Measurements from ENCODE around the gene NSMF.
"Not testable (repeated sequence)": the region's sequence is repeated elsewhere in the genome, so short reads cannot be mapped to it uniquely, and the experiment has no call there.

Gene NSMF

DNA sequence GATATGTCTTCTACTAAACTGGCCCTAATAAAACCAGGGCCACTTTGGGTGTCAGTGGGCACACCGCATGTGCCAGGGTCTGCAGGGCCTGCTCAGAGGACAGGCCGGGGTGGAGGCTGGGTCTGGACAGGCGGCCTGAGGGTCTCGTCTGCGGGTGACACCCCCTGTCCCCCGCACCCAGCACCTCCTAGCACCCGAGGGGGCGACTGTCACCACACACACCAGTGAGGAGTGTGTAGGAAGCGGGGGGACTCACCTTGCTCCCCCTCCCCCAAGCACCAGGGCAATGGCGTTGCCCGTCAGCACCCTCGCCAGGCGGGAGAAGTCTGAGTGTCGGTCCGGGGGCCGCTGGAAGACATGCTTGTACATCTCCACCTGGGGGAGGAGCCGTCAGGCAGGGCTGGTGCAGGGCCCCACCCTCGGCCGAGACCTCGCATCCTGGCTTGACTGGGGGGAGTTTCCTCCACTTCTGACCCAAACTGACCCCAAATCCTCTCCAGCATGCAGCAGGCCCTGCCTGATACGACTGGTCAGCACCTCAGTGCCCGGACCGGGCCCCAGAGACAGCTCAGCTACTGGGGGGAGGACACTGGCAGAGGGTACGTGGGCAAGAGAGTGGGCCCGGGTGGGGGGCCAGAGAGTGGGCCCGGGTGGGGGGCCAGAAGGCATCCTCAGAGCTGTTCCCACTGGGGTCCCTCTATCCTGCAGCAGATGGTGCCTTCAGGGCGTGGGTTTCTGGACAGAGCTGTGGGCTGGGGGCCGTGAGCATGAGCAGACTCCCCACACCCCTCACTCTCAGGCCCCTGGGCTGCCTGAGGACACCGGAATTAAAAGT lies 18.9 kb upstream of the NSMF start:
- DNase-seq (ENCODE audit: low spot score): no peak

GRCh38 chr9:137476856-137477255 lies 17.7 kb upstream of the NSMF start:
- no peak for DNase-seq (ENCODE audit: low spot score)

- DNase-seq (ENCODE audit: low spot score): no peak
These were observed 16.5 kb upstream of the NSMF start for GRCh38 chr9:137475666-137476065.

DNA sequence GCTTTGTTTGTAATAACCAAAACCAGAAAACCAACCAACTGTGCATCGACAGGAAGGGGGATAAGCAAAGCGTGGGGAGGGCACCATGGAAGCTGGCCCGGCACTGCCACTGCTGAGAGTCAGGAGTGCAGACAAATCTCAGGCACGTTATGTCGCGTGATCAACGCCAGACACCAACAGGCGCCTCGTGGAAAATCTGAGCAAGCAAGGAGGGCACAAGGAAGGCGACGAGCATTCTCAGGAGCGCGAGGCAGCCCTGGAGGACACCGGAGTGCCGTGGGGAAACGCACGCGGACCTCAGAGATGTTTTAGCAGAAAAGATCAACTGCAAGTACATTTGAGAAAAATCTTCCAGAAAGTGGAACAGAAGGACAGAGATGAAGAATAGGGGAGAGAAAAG lies 15.1 kb upstream of the NSMF start:
- DNase-seq (ENCODE audit: low spot score): no peak

DNA sequence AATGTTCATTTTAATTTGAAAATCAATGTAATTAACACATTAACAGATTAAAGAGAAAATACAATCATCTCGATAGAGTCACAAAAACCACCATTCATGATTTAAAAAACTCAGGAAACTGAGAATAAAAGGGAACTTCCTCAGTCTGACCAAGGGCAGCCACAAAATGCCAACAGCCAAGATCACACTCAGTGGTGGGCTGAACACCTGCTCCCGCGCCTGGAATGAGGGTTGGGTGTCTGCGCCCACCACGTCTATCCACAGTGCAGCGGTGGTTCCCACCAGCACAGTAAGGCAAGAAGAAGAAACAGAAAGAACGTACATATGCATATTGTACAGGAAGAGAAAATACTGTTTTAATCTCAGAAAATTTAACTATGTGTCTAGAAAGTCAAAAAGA lies 11.7 kb upstream of the NSMF start:
- DNase-seq (ENCODE audit: low spot score): no peak

GRCh38 chr9:137467896-137468295 lies 8.8 kb upstream of the NSMF start:
- no peak for DNase-seq (ENCODE audit: low spot score)

- DNase-seq (ENCODE audit: low spot score): no peak
These were observed 8.0 kb upstream of the NSMF start for GRCh38 chr9:137467161-137467581.

GRCh38 chr9:137466389-137467085 lies 7.4 kb upstream of the NSMF start:
- DNase-seq (ENCODE audit: low spot score): not testable (repeated sequence)

GRCh38 chr9:137465720-137466388 lies 6.7 kb upstream of the NSMF start:
- DNase-seq (ENCODE audit: low spot score): no peak

GRCh38 chr9:137465000-137465719 lies 6.0 kb upstream of the NSMF start:
- no peak for DNase-seq (ENCODE audit: low spot score)

- DNase-seq (ENCODE audit: low spot score): no peak
These were observed 5.3 kb upstream of the NSMF start for GRCh38 chr9:137464291-137464999.

DNA sequence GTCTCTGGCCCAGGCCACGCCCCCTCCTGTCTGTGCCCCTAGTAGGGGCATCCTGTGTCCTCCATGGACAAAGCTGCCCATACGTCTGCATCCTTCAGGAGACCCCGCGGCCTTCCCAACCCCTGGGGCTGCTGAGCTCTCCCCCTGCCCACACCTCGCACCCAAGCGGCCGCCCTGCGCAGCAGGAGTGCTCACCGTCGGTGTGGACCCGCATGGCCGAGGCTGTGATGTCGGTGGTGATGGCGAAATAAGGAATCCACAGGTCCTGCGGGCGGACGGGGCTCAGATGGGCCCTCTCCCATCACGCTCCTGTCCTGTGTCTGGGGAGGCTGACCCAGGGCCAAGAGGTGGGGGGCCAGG lies 4.8 kb upstream of the NSMF start:
- no peak for DNase-seq (ENCODE audit: low spot score)

DNA sequence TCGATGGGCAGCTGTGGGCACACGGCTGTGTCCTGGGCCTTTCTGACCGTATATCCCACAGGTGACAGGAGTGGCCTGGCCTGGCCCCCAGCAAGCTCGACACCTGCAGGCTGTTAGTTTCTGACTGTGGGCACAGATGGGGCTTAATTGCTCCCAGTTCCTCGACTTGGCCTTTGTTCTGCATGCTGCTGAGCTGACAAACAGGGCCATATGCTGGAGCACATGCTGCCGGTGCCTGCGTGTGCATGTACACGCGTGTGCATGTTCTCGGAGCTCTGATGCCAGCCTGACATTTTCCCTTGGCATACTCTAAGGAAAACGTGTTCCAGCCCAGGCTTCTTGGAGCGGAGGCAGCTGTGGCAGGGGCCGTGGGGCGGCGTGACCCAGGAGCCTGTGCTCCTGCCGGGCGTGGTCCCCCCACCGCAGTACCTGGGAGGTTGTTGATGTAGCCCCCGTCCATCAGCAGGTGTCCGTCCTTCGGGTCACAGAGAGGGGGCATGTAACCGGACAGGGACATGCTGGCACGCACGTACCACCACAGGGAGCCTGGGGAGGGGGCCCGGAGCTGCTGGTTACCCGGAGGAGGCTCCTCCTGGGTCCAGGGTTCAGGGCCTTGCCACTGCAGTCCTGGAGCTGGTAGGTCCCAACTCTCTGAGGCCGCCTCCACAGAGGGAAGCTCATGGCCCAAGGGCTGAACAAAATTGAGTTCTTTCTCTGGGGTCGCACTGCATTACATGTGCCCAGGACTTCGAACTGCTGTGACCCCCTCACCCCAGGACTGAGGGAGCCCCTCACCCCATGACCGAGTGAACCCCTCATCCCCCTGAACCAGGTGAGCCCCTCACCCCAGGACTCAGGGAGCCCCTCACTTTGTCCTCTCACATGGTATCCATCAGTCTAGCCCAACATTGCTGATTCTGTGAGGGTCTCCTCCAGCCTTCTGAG lies 4.1 kb upstream of the NSMF start:
- DNase-seq (ENCODE audit: low spot score): no peak

GRCh38 chr9:137462396-137462985 lies 3.4 kb upstream of the NSMF start:
- no peak for DNase-seq (ENCODE audit: low spot score)

DNA sequence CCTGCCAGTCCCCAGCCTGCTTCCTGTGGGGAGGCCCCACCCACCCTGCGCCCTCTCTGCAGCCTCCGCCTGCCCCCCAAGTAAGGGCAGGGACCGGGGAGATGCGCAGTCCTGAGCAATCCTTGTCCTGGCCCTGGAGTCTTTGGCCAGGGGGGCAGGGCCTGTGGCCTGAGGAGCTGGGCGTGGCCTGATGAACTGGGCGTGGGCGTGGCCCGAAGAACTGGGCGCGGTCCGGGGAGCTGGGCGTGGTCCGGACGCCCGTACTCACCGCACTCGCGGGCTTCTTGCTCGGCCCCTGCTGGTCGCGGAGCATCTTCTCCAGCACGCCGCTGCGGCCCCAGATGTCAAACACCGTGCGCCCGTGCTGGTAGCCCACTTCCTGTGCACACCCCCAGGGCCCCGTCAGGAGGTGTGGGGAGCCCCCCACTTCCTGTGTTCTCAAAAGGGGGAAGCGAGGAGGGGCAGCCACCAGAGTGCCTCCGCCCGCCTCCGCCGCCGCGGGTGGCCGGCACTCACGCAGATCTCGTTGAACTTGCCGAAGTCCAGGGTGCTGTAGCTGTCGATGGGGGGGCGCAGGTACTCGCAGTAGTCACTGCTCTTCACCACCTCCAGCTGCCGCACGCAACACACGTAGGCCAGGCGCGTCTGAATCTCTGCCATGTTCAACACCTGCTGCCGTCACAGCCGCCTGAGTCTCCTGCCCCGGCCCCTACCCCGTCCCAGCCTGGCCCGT lies 2.7 kb upstream of the NSMF start:
- DNase-seq (ENCODE audit: low spot score): no peak

DNA sequence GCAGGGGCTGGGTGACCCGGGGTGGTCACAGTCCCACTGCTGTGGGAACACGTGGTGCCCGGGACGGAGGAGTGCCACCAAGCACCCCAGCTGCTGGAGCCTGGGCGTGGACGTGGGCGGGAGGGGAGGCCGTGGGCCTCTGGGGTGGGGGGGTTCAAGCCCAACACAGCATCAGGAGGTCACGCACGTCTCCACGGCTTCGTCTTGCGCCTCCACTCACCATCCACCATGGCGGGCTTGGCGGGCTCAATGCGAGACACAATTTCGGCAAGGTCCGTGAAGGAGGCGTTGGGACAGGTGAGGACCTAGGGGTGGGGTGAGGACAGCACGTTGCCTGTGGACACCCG lies 2.2 kb upstream of the NSMF start:
- DNase-seq (ENCODE audit: low spot score): no peak

DNA sequence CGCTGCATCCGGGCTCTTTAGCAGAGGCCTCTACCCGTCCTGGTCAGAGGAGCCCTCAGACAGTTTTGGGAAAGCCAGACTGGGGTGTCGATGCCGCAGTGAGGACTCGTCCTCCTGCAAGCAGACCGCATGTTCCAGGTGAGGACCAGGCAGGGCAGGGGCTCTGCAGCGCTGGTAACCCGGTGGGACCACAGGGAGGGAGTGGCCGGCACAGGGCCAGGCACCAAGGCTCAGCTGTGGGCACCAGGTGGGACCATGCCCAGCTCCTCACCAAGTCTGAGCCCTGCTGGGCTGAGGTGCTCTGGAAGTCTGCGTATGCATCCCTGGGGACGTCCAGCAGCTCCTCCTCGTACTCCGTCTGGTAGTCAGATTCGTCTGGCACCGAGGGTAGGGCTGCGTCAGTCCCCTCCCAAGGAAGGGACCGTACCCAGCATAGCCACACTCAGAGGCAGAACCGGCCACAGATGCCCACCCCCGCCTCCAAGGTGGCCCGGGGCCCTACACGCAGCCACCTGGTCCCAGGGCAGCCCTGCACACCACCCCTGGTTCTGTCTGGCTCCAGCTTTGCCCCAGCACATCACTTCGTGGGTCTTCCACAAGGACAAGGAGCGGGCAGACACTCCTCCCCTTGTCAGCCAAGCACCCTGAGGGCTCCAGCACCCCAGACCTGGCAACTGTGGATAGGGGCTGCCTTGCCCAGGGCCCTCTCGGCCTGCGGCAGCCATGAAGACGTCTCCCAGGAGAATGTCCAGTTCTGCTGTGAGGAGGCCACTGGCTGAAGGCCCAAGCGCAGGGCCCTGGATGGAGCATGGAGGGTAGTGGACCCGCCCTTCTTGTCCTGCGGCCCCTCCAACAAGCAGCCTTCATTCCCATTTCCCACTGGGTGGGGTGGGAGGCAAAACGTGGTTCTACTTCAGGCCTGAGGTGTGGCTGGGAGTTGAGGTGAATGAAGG lies 1.5 kb upstream of the NSMF start:
- DNase-seq (ENCODE audit: low spot score): no peak

DNA sequence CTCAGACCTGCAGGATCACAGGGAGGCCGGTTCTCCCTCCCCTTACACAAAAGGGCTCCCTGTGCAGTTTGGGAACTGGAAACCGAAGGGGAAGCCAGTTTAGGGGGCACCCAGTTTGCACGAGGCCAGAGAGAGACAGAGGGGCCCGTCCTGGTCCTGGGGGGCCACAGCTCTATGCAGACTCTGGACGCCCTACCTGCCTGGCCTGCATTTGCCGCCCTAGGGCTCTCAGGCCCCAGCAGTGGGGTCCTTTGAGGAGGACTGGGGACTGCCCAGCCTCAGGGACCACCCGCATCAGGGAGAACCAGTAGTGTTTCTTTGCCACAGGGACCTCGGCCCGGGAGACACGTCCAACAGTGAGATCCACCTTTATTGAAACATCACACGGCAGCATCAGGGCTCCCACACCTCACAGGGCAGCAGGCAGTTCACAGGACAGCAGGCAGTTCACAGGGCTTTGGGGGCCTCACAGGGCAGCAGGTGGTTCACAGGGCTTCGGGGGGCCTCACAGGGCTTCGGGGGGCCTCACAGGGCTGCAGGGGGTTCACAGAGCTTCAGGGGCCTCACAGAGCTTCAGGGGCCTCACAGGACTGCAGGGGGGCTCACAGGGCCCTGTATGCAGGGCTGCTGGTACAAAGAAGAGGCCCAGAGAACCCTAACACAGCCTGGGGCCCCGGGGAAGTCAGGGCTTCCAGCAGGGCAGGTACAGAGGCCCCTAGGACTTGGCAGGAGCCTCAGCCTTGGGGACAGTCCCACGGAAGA lies 648 bp upstream of the NSMF start:
- no peak for DNase-seq (ENCODE audit: low spot score)
